GM18502 (cell line): Measurements from ENCODE around the gene TRIP10.
A peak's percentile ranks its signal among the peaks of the same experiment; 100 is the strongest.

Experiments used
- ATAC-seq: cut with Tn5 transposase; IDR thresholded peaks from one replicate; pipeline ENCODE4 v1.9.1; 2021; ENCODE audit warnings: mild to moderate bottlenecking; ENCODE audit not compliant: unreplicated experiment, poor library complexity

Gene TRIP10

GRCh38 chr19:6724631-6725492 is 14.6 kb upstream of the TRIP10 start:
- ATAC-seq: no peak

GRCh38 chr19:6725513-6726231 is 13.8 kb upstream of the TRIP10 start:
- ATAC-seq: no peak

- ATAC-seq: no peak
Measured at GRCh38 chr19:6728346-6728745, 11.1 kb upstream of the TRIP10 start.

- ATAC-seq: no peak
Measured at GRCh38 chr19:6729573-6730152, 9.8 kb upstream of the TRIP10 start.

- no peak for ATAC-seq
Measured at GRCh38 chr19:6730153-6730804, 9.2 kb upstream of the TRIP10 start.

DNA sequence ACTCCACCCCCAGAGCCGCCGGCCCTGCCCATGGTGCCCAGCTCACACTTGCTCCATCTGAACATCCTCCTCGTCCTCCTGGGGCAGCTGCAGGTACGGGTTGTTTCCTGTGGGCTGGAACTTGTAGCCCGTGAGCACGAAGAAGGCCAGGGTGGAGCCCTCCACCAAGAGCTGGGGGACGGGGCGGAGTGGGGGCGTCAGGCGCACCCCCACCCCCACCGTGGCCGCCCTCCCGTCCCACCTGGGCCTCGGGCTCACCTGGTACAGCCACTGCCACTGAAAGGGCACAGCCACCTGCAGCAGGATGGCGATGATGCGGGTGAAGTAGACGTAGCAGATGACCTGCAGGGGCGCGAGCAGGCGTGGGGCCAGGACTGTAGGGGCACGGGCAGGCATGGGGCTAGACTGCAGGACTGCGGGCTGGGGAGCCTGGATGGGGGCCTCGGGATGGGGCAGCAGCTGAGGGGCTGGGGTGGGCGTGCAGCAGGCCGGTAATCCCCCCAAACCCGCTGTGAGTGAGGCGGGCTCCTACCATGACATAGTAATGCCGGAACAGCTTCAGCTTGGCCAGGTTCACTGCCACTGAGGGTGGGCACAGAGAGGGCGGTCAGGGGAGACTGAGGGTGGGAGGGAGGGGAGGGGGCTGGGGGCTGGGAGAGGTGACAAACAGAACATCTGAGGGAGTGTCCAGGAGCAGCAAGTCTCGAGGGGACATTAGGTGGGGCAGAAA is 8.4 kb upstream of the TRIP10 start:
- no peak for ATAC-seq

- ATAC-seq: no peak
Measured at GRCh38 chr19:6731822-6732221, 7.7 kb upstream of the TRIP10 start.

DNA sequence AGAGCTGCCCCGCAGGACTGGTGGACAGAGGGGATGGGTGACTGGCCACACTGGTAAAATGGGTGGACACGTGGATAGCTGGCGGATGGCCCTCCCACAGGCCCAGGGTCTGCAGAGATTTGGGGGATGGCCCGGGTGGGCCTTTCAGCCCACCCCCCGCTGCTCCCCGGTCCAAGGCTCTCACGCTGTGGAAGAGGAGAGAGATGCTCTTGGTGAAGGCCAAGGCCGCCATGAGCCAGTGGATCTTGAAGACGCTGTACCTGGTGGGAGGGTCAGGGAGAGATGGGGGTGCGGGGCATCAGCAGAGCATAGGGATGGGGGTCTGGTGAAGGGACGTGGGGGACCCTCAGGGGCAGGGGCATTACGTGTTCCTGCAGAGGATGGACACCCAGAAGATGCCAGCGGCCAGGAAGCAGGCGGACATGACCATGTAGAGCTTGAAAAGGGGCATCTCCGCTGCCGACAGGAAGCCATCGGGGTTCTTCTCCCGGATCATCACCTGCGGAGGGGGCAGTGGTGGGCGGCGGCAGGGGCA is 6.6 kb upstream of the TRIP10 start:
- ATAC-seq: no peak

GRCh38 chr19:6733338-6734095 is 6.0 kb upstream of the TRIP10 start:
- ATAC-seq: no peak

DNA sequence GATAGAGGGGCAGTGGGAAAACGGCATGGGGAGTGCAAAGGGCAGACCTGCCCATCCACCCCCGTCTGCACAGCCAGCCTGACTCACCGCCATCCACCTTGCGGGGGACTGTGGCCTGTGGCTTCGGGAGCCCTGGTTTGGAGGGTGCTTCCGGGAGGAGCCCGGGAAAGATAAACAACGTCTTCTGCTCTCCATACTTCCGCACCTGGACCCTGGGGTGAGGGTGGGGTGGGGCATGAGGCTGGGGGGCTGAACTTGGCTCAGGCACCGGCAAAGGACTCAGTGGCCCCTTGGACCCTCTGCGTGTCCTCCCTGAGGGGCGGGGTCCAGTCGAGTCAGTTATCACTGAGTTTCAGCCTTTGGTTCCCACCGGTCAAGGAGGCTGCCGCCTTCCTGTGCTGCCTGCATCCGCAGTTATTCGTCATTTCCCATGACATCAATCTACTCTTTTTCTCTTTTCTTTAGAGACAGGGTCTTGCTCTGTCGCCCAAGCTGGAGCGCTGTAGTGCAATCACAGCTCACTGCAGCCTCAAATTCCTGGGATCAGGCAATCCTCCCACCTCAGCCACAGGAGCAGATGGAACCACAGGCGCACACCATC is 5.3 kb upstream of the TRIP10 start:
- ATAC-seq: no peak

DNA sequence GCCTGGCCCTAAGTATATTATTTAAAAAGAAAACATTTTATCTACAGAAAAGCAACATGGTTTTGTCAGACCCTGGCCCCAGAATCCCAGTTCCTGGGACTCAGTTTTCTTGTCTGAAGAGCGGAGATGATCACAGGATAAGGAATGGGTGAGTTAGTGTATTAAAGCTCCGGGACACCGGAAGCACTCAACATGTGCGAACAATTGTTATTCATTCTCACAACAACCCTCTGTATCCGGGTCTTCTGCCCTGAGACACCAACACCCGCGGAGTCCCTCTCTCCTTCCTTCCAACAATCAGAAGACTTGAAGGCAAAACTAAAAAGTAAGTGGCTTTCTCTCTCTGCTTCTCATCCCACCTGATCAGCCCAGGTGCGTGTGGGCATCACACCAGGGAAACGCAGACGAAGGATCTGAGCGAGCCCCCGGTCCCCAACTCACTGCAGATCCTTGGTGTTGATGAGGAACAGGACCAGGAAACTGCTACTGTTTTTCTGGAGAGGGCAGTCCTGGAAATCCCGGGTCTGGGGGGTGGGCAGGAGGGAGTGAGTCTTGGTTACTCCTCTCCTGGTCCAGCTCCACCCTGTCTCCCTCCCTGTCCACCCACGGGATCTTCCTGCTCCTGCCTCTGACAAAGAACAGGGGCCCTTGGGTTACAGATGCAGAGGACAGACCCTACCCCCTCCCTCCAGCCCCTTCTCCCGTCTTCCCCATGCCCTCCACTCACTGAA is 4.1 kb upstream of the TRIP10 start:
- no peak for ATAC-seq

GRCh38 chr19:6736169-6736916 is 3.1 kb upstream of the TRIP10 start:
- ATAC-seq: no peak

DNA sequence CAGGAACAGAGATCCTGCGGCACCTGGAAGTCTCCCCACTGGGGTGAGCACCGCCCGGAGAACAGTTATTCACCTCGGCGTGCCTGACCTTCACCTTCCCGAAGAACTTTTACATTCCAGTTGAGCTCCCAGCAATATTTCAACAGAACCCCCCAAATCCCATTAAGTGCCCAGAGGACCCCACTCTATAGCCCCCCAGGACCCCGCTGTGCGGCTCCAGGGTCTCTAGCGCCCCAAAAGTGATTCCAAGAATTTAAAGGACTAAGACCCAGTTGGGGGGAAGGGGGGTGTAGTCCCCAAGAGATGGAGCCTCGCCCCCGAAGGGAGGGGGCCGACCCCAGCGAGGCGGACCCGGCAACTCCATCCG is 2.6 kb upstream of the TRIP10 start:
- ATAC-seq: no peak

DNA sequence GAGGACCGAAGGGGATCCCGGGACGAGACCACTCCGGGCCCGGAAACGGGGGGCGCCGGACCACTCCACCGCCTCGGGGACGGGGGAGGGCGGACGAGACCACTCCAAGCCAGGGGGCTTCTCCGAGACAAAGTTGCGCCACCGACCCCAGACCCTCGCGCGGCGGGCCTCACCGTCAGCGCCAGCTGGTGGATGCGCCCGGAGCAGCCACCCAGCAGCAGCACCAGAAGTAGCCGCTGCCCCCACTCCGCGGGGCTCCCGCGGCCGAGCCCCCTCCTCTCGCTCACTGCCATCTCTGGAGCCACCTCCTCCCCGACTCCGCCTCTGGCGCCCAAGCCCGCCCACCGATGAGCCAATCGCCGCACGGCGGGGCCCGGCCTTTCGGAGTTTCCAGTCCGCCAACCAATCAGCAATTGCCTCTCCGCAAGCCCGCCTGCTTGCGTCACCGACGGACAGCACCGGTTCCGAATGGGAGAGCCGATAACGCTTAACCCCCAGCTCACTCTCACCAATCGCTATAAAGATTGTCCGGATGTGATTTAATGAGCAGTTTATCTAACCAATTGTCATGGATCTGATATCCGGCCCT is 2.1 kb upstream of the TRIP10 start, which contains the start of gene GPR108:
Gene GPR108 (minus strand): TSS at position 297 of the 589 bp plus-strand sequence. CDS start 4 bp downstream, at position 293.
- ATAC-seq: peak; percentile 66

DNA sequence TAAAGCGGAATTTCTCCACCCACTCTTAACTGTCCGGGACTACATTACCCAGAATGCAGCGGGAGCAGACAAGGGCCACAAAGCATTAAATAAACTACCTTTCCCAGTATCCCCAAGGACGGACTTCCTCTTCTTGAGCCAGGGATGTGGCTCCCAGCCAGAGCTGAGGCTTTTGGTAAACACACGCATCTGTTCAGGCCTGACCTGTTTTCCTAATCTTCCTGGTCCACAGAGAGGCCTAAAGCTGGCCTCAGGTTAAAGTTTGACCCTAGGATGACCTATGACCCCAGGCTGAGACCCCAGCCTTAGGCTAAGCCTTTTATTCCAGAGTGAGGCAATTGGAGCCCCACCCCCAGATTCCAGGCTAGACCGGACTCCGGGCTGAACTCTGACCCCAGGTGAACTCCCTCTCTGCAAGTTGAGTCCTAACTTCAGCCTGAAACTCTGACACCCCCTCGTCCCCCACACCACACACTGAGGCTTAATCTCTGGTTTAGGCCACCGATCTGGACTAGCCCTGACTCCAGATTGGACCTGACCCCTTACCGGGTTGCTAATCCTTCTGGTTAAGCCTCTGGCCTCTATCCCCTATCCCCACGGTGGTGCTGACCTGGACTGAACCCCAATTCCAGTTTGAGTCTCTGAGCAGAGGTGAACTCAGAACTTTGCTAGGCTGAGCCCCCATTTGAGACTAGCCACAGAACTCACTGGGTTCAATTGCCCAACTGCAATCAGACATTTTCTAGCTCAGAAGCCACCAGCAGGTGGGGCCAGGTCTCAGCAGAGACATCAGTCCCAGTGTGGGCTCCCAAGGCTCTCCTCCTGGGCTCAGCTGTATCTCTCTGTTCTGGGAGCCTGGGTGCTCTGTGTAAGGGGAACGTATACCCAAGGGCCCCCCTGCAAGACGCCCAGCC is 1.4 kb upstream of the TRIP10 start:
- ATAC-seq: peak; percentile 0

DNA sequence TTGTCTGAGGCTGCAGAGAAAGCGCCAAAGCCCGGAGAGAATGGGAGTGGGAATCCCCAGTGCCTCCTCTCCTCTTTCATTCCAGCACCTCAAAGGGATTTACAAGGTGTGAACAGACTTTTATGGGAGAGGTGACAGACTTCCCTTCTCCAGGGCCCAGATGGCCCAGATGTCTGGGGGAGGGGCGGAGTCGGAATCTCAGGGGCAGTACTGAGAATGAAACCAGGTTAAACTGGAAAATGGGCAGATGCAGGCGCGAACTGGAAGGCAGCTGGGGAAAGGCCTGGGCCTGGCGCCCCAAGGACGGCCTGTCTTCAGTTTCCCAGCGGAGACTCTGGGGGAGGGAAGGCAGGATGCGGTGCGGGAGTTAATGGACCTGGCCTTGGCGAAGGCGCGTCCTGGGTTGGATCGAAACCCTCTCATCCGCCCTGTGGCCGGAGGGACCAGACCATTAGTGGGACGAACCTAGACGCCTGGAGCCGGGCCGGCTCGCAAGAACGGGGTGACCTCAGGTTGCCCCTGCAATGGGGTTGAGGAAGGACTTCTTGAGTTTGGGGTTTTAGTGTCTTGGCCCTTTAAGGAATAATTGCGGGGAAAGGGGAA is 592 bp upstream of the TRIP10 start:
- ATAC-seq: no peak
